Erythroblast (primary cell): ENCODE data around the gene RAD51B.

Source experiments
- DNase-seq, 2 experiments: peaks; one replicate each; lab custom pipeline; 2025; lab: John Stamatoyannopoulos, UW
- GATA1 ChIP-seq: IDR thresholded peaks from 2 replicates; pipeline ENCODE4 v1.6.1; 2011; ENCODE audit warnings: low read depth, mild to moderate bottlenecking, control low read depth, low read length, moderate library complexity
- POLR2A ChIP-seq: IDR thresholded peaks from 2 replicates; pipeline ENCODE4 v1.6.1; 2011; ENCODE audit warnings: mild to moderate bottlenecking, low read length

The RAD51B gene

DNA sequence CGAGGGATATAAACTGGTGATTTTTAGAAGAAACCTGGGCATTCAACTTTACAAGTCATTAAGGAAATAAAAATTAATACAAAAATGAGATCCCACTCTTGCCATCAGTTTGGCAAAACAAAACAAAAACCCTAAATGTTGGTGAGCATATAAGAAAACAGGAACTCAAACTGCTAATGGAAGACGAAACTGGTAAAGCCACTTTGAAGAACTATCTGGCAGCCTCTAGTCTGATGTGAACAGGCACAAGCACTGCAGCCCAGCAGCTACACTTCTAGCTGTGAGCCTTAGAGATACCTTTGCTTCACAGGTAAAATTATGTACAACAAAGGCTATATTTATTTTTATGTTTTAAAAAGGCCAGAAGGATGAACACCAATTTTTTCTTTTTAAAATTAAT, 513.7 kb downstream of the RAD51B start:
- no peak for DNase-seq
- no peak for TF ChIP-seq POLR2A
- TF ChIP-seq GATA1 = no peak

GRCh38 chr14:68335312-68335711, 515.7 kb downstream of the RAD51B start:
- no peak for DNase-seq
- TF ChIP-seq POLR2A (no peak), GATA1 (no peak)

DNA sequence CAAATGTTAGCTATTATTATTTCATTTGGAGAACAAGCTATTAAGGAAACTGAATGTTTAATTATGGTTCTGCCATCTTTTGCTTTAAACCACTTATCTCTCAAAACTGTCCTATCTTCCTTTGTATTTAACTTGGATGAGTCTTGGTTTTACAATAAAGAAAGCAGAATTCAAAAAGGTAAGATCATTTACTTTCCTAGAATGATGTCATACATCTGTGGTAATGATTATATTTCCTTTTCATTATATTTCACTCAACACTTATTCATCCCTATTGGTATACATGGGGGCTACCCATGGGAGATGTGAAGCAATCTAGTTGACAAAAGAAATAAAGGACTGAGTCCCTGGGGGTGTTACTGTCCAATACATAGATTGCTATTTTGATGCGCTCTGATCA, 516.6 kb downstream of the RAD51B start:
- DNase-seq = no peak
- no peak for TF ChIP-seq GATA1
- no peak for TF ChIP-seq POLR2A

DNA sequence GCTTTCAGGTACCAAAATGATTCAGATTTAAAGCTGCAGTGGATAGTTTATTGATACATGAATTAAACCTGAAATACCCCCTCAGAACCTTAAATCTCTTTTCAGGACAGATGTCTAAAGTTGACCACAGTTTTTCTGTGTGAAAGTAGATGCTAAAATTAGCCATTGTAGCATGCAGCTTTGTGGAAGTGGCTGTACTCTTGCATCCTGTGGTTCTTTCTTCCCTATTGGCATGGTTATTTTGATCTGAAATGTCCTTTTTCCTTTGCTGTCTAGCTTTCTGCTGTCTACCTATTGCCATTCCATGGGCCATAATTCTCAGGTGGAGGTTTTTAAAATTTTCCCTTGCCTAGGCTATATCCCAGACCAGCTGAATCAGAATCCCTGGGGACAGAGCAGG, 517.7 kb downstream of the RAD51B start:
- TF ChIP-seq POLR2A = no peak
- TF ChIP-seq GATA1 = no peak
- no peak for DNase-seq

GRCh38 chr14:68340262-68340661, 520.7 kb downstream of the RAD51B start:
- TF ChIP-seq POLR2A (no peak), GATA1 (no peak)
- DNase-seq = no peak

DNA sequence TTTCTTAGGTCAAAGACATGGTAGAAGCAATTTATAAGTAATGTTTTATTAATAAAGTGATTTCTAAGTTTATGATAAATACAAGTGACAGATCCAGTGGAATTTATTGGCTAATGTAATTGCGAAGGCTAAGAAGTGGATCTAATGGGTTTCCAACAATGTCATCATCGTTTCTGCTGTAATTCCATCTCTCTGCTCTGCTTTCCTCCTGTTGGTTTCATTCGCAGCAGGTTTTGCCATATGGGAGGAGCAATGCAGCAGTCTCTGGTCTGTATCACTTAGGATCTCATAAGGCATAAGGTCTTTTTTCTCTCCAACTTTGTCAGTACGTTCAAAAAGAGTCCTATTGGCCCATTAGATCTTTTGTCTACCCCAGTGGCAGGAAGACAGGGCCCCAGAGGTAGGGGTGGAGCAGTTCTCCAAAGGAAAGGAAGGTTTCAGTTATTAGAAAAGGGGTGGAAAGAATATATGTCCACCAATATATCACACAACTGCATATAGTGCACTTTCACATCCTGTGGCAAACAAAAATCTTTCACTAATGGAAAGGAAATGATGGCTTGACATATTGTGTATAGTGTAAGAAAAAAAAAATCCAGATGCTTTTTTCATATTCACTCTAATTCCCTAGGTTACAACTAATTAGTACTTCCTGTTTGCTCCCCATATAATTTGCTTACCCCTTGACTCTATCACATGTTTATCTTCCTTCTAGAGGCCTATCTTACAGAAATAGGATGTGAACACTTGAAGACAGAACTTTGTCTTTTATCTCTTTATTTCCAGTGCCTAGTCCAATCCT, 522.0 kb downstream of the RAD51B start:
- TF ChIP-seq GATA1 (no peak), POLR2A (no peak)

GRCh38 chr14:68342216-68342763, 522.7 kb downstream of the RAD51B start:
- TF ChIP-seq GATA1 (no peak), POLR2A (no peak)
- peak in 1 of 2 experiments; percentile 25 for DNase-seq

More for the DNA sequence above, 522.0 kb downstream of the RAD51B start:
- no peak for DNase-seq

GRCh38 chr14:68343534-68344118, 524.0 kb downstream of the RAD51B start:
- no peak for DNase-seq
- TF ChIP-seq POLR2A = no peak
- TF ChIP-seq GATA1 = no peak

DNA sequence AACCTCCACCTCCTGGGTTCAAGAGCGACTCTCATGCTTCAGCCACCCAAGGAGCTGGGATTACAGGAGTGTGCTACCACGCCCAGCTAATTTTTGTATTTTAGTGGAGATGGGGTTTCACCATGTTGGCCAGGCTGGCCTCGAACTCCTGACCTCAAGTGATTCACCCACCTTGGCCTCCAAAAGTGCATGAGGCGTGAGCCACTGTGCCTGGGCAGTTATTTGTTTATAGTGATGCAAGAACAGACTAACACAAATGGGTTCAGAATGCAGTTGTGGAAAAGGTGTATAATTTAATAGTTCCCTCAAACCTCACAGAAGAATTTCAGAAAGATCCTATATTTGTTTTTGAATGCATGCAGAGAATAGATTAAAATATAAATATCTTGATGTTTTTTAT, 526.2 kb downstream of the RAD51B start:
- DNase-seq = no peak
- TF ChIP-seq GATA1 = no peak
- no peak for TF ChIP-seq POLR2A

- DNase-seq = no peak
- TF ChIP-seq GATA1 = no peak
- TF ChIP-seq POLR2A = no peak
These were observed 527.2 kb downstream of the RAD51B start for GRCh38 chr14:68346556-68347343.

- no peak for TF ChIP-seq POLR2A
- no peak for TF ChIP-seq GATA1
- DNase-seq = no peak
These were observed 530.5 kb downstream of the RAD51B start for GRCh38 chr14:68349900-68350629.

GRCh38 chr14:68355415-68355814, 535.8 kb downstream of the RAD51B start:
- DNase-seq = no peak
- TF ChIP-seq GATA1 (no peak), POLR2A (no peak)

DNA sequence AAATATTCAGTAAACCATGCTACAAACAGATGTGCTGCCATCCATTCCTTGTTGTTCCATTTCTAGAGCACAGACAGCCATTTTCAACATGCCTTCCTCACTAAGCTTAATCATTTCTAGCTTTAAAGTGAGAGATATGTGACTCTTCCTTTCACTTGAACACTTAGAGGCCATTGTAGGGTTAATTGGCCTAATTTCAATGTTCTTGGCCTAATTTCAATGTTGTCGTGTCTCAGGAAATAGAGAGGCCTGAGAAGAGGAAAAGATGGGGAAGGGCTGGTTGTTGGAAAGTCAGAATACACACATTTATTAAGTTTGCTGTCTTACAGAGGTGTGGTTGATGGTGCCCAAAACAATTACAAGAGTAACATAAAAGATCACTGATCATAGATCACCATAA, 538.2 kb downstream of the RAD51B start:
- no peak for DNase-seq
- TF ChIP-seq POLR2A = no peak
- TF ChIP-seq GATA1 = no peak
